ENCODE data around the gene RAB24. TPM values are rescaled to one million over a fixed set of nuclear protein-coding genes. Genes with fewer than 3 reads are reported as not detected.

RAB24 gene
- total RNA-seq, 6 experiments from 2014 or later = 11.0 to 28.8 (median 16.2) TPM

- intact Hi-C loops (cut with DNase I) = no loop called here
- no peak for DNase-seq
- no peaks in the 10 kb centered on the region for H3K27me3 ChIP-seq
- 92% methylated on average over 12 of the region's 12 CpGs for WGBS (ENCODE audit: insufficient coverage, low coverage, low lambda C conversion rate, missing lambda C conversion rate)
- H3K9me3 ChIP-seq = no peaks in the 10 kb centered on the region
- no peak overlapping the region for H3K27ac ChIP-seq
- peaks cover 0 to 95% (median 34%) of the 10 kb centered on the region in 4 donors for H3K36me3 ChIP-seq
- H3K4me3 ChIP-seq = no peak overlapping the region
- no peaks in the 10 kb centered on the region for H3K4me1 ChIP-seq
- TF ChIP-seq CTCF (IDR thresholded peaks at IDR 0.05) (no peak), POLR2A (IDR thresholded peaks at IDR 0.05) (no peak)
- no peak for ATAC-seq
These were observed 12.5 kb downstream of the RAB24 start for GRCh38 chr5:177290816-177291596.

- H3K9me3 ChIP-seq = no peaks in the 10 kb centered on the region
- H3K36me3 ChIP-seq = peaks cover 0 to 92% (median 34%) of the 10 kb centered on the region in 4 donors
- ATAC-seq (no peak), DNase-seq (no peak)
- no peaks in the 10 kb centered on the region for H3K4me1 ChIP-seq
- H3K27ac ChIP-seq = no peak overlapping the region
- H3K4me3 ChIP-seq = no peak overlapping the region
- WGBS (ENCODE audit: insufficient coverage, low coverage, low lambda C conversion rate, missing lambda C conversion rate) = 91% methylated on average over 2 of the region's 2 CpGs
- H3K27me3 ChIP-seq = no peaks in the 10 kb centered on the region
- TF ChIP-seq CTCF (IDR thresholded peaks at IDR 0.05) = no peak
- no peak for TF ChIP-seq POLR2A (IDR thresholded peaks at IDR 0.05)
- intact Hi-C loops (cut with DNase I) = no loop called here
These were observed 15.3 kb downstream of the RAB24 start for GRCh38 chr5:177288191-177288590.

- intact Hi-C loops (cut with DNase I) = no loop called here
- ATAC-seq (no peak), DNase-seq (no peak)
- TF ChIP-seq CTCF (IDR thresholded peaks at IDR 0.05) = no peak
- TF ChIP-seq POLR2A (IDR thresholded peaks at IDR 0.05) = no peak
- H3K4me1 ChIP-seq = peaks cover 0 to 3% (median 0%) of the 10 kb centered on the region in 4 donors
- no peaks in the 10 kb centered on the region for H3K9me3 ChIP-seq
- no peak overlapping the region for H3K27ac ChIP-seq
- no peak overlapping the region for H3K4me3 ChIP-seq
- 77% methylated on average over 1 of the region's 1 CpG for WGBS (ENCODE audit: insufficient coverage, low coverage, low lambda C conversion rate, missing lambda C conversion rate)
- peaks cover 0 to 71% (median 16%) of the 10 kb centered on the region in 4 donors for H3K36me3 ChIP-seq
- H3K27me3 ChIP-seq = no peaks in the 10 kb centered on the region
These were observed 26.6 kb downstream of the RAB24 start for GRCh38 chr5:177276886-177277285.

- WGBS (ENCODE audit: insufficient coverage, low coverage, low lambda C conversion rate, missing lambda C conversion rate) = 86% methylated on average over 4 of the region's 6 CpGs
- TF ChIP-seq POLR2A (IDR thresholded peaks at IDR 0.05) = no peak
- no peak for TF ChIP-seq CTCF (IDR thresholded peaks at IDR 0.05)
- H3K4me1 ChIP-seq = peaks cover 0 to 3% (median 0%) of the 10 kb centered on the region in 4 donors
- ATAC-seq (no peak), DNase-seq (no peak)
- H3K9me3 ChIP-seq = no peaks in the 10 kb centered on the region
- peaks cover 0 to 68% (median 15%) of the 10 kb centered on the region in 4 donors for H3K36me3 ChIP-seq
- intact Hi-C loops (cut with DNase I) = no loop called here
- no peak overlapping the region for H3K27ac ChIP-seq
- no peaks in the 10 kb centered on the region for H3K27me3 ChIP-seq
- H3K4me3 ChIP-seq = no peak overlapping the region
These were observed 27.6 kb downstream of the RAB24 start for GRCh38 chr5:177275883-177276282.

All from right lobe of liver (tissue), 6 donors.